Stimulated activated effector memory CD8-positive, alpha-beta T cell treated with anti-CD3 and anti-CD28 coated beads, Interleukin-12 subunit alpha, Interleukin-12 subunit beta, amount 100 ng/mL, for 72 hours (primary cell): ENCODE results near the gene MYH6.
"Not testable (repeated sequence)": the region's sequence is repeated elsewhere in the genome, so short reads cannot be mapped to it uniquely, and the experiment has no call there.

ENCODE experiments used
- ATAC-seq: fragments of 150-1000 bp; cut with Tn5 transposase; 2 replicates; pipeline ENCODE4 v1.10.0; 2021
- DNase-seq, 2 donors: peaks; one replicate each; pipeline ENCODE4 v3.0.0; 2021 to 2022; ENCODE audit warnings: low spot score in 2 of 2
- H3K27ac Mint-ChIP-seq: one replicate; pipeline ENCODE4 v1.8.0; 2022; ENCODE audit warnings: mild to moderate bottlenecking, mixed read lengths
- H3K36me3 Mint-ChIP-seq: one replicate; pipeline ENCODE4 v1.8.0; 2022; ENCODE audit warnings: mild to moderate bottlenecking, mixed read lengths
- H3K4me1 Mint-ChIP-seq: one replicate; pipeline ENCODE4 v1.8.0; 2022; ENCODE audit warnings: mixed read lengths
- H3K4me3 Mint-ChIP-seq: one replicate; pipeline ENCODE4 v1.8.0; 2022; ENCODE audit warnings: mild to moderate bottlenecking, mixed read lengths
- H3K9me3 Mint-ChIP-seq: one replicate; pipeline ENCODE4 v1.8.0; 2022; ENCODE audit warnings: mixed read lengths

MYH6 gene

GRCh38 chr14:23409966-23410635 lies 2.0 kb upstream of the MYH6 start:
- no peak for DNase-seq
- no peak for ATAC-seq
- no peak overlapping the region for H3K4me3 Mint-ChIP-seq
- H3K27ac Mint-ChIP-seq = peak overlapping the region; percentile 5
- peaks cover 8% of the 10 kb centered on the region for H3K4me1 Mint-ChIP-seq
- H3K9me3 Mint-ChIP-seq = no peaks in the 10 kb centered on the region
- no peaks in the 10 kb centered on the region for H3K36me3 Mint-ChIP-seq

GRCh38 chr14:23409475-23409874 lies 1.4 kb upstream of the MYH6 start:
- Mint-ChIP-seq H3K36me3 (no peaks in the 10 kb centered on the region), H3K27ac (peak overlapping the region; percentile 60)
- peak; percentile 47 for ATAC-seq

GRCh38 chr14:23408307-23408630 lies 196 bp upstream of the MYH6 start:
- ATAC-seq (no peak), DNase-seq (no peak)
- H3K4me3 Mint-ChIP-seq = no peak overlapping the region
- no peaks in the 10 kb centered on the region for H3K36me3 Mint-ChIP-seq
- H3K27ac Mint-ChIP-seq = peak overlapping the region; percentile 60
- H3K4me1 Mint-ChIP-seq = peaks cover 12% of the 10 kb centered on the region
- no peaks in the 10 kb centered on the region for H3K9me3 Mint-ChIP-seq

More at GRCh38 chr14:23409475-23409874, 1.4 kb upstream of the MYH6 start:
- Mint-ChIP-seq H3K9me3 (no peaks in the 10 kb centered on the region), H3K4me1 (peaks cover 12% of the 10 kb centered on the region), H3K4me3 (no peak overlapping the region)
- DNase-seq = no peak

- Mint-ChIP-seq H3K4me1 (peaks cover 12% of the 10 kb centered on the region), H3K36me3 (no peaks in the 10 kb centered on the region), H3K4me3 (no peak overlapping the region), H3K27ac (no peak overlapping the region), H3K9me3 (no peaks in the 10 kb centered on the region)
- ATAC-seq (no peak), DNase-seq (no peak)
Measured at GRCh38 chr14:23406725-23407355, 1.2 kb downstream of the MYH6 start.

GRCh38 chr14:23406244-23406643 lies 1.8 kb downstream of the MYH6 start:
- Mint-ChIP-seq H3K36me3 (no peaks in the 10 kb centered on the region), H3K4me1 (peaks cover 12% of the 10 kb centered on the region), H3K27ac (no peak overlapping the region), H3K4me3 (no peak overlapping the region), H3K9me3 (no peaks in the 10 kb centered on the region)
- DNase-seq = no peak
- no peak for ATAC-seq

GRCh38 chr14:23405516-23406025 lies 2.5 kb downstream of the MYH6 start:
- H3K27ac Mint-ChIP-seq = no peak overlapping the region
- no peaks in the 10 kb centered on the region for H3K36me3 Mint-ChIP-seq
- H3K4me1 Mint-ChIP-seq = peaks cover 12% of the 10 kb centered on the region
- H3K4me3 Mint-ChIP-seq = no peak overlapping the region
- H3K9me3 Mint-ChIP-seq = no peaks in the 10 kb centered on the region
- ATAC-seq (no peak), DNase-seq (no peak)

GRCh38 chr14:23405096-23405495 lies 3.0 kb downstream of the MYH6 start:
- H3K4me1 Mint-ChIP-seq = peaks cover 12% of the 10 kb centered on the region
- H3K9me3 Mint-ChIP-seq = no peaks in the 10 kb centered on the region
- no peak overlapping the region for H3K4me3 Mint-ChIP-seq
- ATAC-seq (no peak), DNase-seq (no peak)
- no peaks in the 10 kb centered on the region for H3K36me3 Mint-ChIP-seq
- H3K27ac Mint-ChIP-seq = no peak overlapping the region

- DNase-seq (no peak), ATAC-seq (no peak)
- no peaks in the 10 kb centered on the region for H3K9me3 Mint-ChIP-seq
- H3K27ac Mint-ChIP-seq = no peak overlapping the region
- no peak overlapping the region for H3K4me3 Mint-ChIP-seq
- no peaks in the 10 kb centered on the region for H3K36me3 Mint-ChIP-seq
- H3K4me1 Mint-ChIP-seq = peaks cover 12% of the 10 kb centered on the region
Measured at GRCh38 chr14:23404331-23404900, 3.7 kb downstream of the MYH6 start.

- H3K27ac Mint-ChIP-seq = no peak overlapping the region
- no peak overlapping the region for H3K4me3 Mint-ChIP-seq
- H3K4me1 Mint-ChIP-seq = peaks cover 10% of the 10 kb centered on the region
- no peak for DNase-seq
- H3K36me3 Mint-ChIP-seq = no peaks in the 10 kb centered on the region
- ATAC-seq = no peak
- H3K9me3 Mint-ChIP-seq = no peaks in the 10 kb centered on the region
Measured at GRCh38 chr14:23403908-23404307, 4.2 kb downstream of the MYH6 start.

- Mint-ChIP-seq H3K36me3 (no peaks in the 10 kb centered on the region), H3K27ac (no peak overlapping the region), H3K4me1 (peaks cover 5% of the 10 kb centered on the region), H3K9me3 (no peaks in the 10 kb centered on the region), H3K4me3 (no peak overlapping the region)
- DNase-seq (no peak), ATAC-seq (no peak)
Measured at GRCh38 chr14:23403139-23403438, 5.0 kb downstream of the MYH6 start.

- ATAC-seq (no peak), DNase-seq (no peak)
- Mint-ChIP-seq H3K36me3 (no peaks in the 10 kb centered on the region), H3K4me3 (no peak overlapping the region), H3K9me3 (no peaks in the 10 kb centered on the region), H3K4me1 (peaks cover 5% of the 10 kb centered on the region), H3K27ac (no peak overlapping the region)
Measured at GRCh38 chr14:23402296-23403138, 5.6 kb downstream of the MYH6 start.

- no peaks in the 10 kb centered on the region for H3K9me3 Mint-ChIP-seq
- DNase-seq (no peak), ATAC-seq (no peak)
- no peaks in the 10 kb centered on the region for H3K36me3 Mint-ChIP-seq
- H3K27ac Mint-ChIP-seq = no peak overlapping the region
- peaks cover 5% of the 10 kb centered on the region for H3K4me1 Mint-ChIP-seq
- no peak overlapping the region for H3K4me3 Mint-ChIP-seq
Measured at GRCh38 chr14:23401291-23401690, 6.8 kb downstream of the MYH6 start.

GRCh38 chr14:23400496-23401149 lies 7.5 kb downstream of the MYH6 start:
- H3K27ac Mint-ChIP-seq, H3K4me3 Mint-ChIP-seq, DNase-seq, H3K36me3 Mint-ChIP-seq, ATAC-seq, H3K9me3 Mint-ChIP-seq, H3K4me1 Mint-ChIP-seq: not testable (repeated sequence)

GRCh38 chr14:23399591-23399990 lies 8.5 kb downstream of the MYH6 start:
- no peak for ATAC-seq
- H3K4me1 Mint-ChIP-seq = no peaks in the 10 kb centered on the region
- H3K27ac Mint-ChIP-seq = peak overlapping the region; percentile 45
- H3K4me3 Mint-ChIP-seq = no peak overlapping the region
- no peaks in the 10 kb centered on the region for H3K36me3 Mint-ChIP-seq
- H3K9me3 Mint-ChIP-seq = no peaks in the 10 kb centered on the region
- no peak for DNase-seq

- Mint-ChIP-seq H3K4me3 (no peak overlapping the region), H3K9me3 (no peaks in the 10 kb centered on the region), H3K36me3 (no peaks in the 10 kb centered on the region), H3K4me1 (no peaks in the 10 kb centered on the region), H3K27ac (no peak overlapping the region)
- no peak for DNase-seq
- no peak for ATAC-seq
Measured at GRCh38 chr14:23399136-23399535, 8.9 kb downstream of the MYH6 start.
